ENCODE measurements around the gene CRNKL1. TPM values are rescaled to one million over a fixed set of nuclear protein-coding genes. Genes with fewer than 3 reads are reported as not detected.
A peak's percentile ranks its signal among the peaks of the same experiment; 100 is the strongest.

The CRNKL1 gene
- 27.9 TPM for polyA plus RNA-seq (2013, experiment 1 of 4)
- polyA plus RNA-seq (2013, experiment 2 of 4) = 30.7 TPM
- polyA plus RNA-seq (2013, experiment 3 of 4) = 25.0 TPM
- polyA plus RNA-seq (2013, experiment 4 of 4) = 28.3 TPM

DNA sequence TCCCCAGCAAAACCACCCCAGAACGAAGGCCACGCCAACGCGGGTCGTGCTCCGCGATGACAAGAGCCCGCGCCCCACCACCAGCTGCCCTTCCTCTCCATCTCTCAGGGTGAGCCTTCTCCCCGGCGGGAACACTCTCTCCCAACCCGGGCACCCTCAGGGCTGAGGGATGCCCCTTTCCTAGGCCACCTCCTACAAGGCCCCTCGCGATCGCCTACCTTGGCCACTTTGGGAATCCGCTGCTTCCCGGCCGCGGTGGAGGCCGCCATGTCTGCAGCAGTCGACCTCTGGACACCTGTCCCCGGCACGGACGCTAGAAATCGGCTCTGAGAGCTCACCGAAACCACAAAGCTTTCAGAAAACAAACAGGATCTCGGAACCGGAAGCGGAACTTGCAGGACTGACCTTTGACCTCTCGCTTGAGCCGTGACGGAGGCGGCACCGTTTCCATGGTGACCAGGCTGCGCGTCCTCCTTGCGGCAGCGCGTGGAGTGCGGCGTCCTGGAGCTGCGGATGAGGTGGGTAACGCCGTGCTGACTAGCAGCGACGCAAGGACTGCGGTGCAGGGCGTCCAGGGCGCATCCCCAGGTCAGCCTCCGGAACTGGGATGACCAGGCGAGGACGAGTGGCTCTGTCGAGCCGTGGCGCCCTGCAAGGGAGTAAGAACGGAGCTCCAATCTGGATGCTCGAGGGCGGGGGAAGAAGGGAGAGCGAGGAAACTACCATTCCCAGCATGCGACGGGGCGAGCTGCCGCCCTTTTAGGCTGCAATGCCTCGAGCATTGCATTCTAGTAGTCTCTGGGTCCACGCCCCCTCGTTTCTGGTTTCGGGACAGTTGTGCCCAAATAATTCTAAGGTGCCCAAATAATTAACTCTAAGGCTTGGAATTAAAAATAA lies at the start of gene CRNKL1, which contains the start of gene CFAP61:
Gene CRNKL1, minus strand, starts transcription at position 393 of the 897 bp plus-strand sequence. Its CDS starts 124 bp downstream, at position 269.
Gene CFAP61, plus strand, starts transcription at position 459 of the 897 bp plus-strand sequence. CDS start 4,122 bp downstream, outside the sequence.
- Histone ChIP-seq H3K4me3 (ENCODE audit: insufficient read depth, low read depth, low read length) (peak within 1 kb of the TSS; percentile 95), H3K36me3 (ENCODE audit: control insufficient read depth, insufficient read depth, low read length) (peaks cover 12% of the 10 kb centered on the region), H3K27me3 (ENCODE audit: control insufficient read depth, insufficient read depth, low read length, poor library complexity, severe bottlenecking) (no peaks in the 10 kb centered on the region), H3K4me1 (ENCODE audit: control insufficient read depth, insufficient read depth, low read length) (no peaks in the 10 kb centered on the region), H3K9me3 (ENCODE audit: control insufficient read depth, low read length) (no peaks in the 10 kb centered on the region), H3K27ac (ENCODE audit: insufficient read depth, low read depth, low read length, poor library complexity, severe bottlenecking) (peak within 1 kb of the TSS; percentile 57)
- 0% methylated on average over 67 of the region's 67 CpGs for WGBS, 2 experiments

GRCh38 chr20:20100881-20101280 lies 48.6 kb upstream of the CRNKL1 start:
- H3K4me1 ChIP-seq (ENCODE audit: control insufficient read depth, insufficient read depth, low read length) = no peaks in the 10 kb centered on the region
- no peak overlapping the region for H3K4me3 ChIP-seq (ENCODE audit: insufficient read depth, low read depth, low read length)
- H3K9me3 ChIP-seq (ENCODE audit: control insufficient read depth, low read length) = no peaks in the 10 kb centered on the region
- H3K27ac ChIP-seq (ENCODE audit: insufficient read depth, low read depth, low read length, poor library complexity, severe bottlenecking) = no peak overlapping the region
- H3K27me3 ChIP-seq (ENCODE audit: control insufficient read depth, insufficient read depth, low read length, poor library complexity, severe bottlenecking) = no peaks in the 10 kb centered on the region
- no peaks in the 10 kb centered on the region for H3K36me3 ChIP-seq (ENCODE audit: control insufficient read depth, insufficient read depth, low read length)

GRCh38 chr20:20096421-20096820 lies 44.2 kb upstream of the CRNKL1 start:
- 94 to 97% methylated on average over 11 of the region's 11 CpGs for WGBS, 2 experiments
- H3K27me3 ChIP-seq (ENCODE audit: control insufficient read depth, insufficient read depth, low read length, poor library complexity, severe bottlenecking) = no peaks in the 10 kb centered on the region
- no peaks in the 10 kb centered on the region for H3K36me3 ChIP-seq (ENCODE audit: control insufficient read depth, insufficient read depth, low read length)
- H3K27ac ChIP-seq (ENCODE audit: insufficient read depth, low read depth, low read length, poor library complexity, severe bottlenecking) = no peak overlapping the region
- no peaks in the 10 kb centered on the region for H3K4me1 ChIP-seq (ENCODE audit: control insufficient read depth, insufficient read depth, low read length)
- no peak overlapping the region for H3K4me3 ChIP-seq (ENCODE audit: insufficient read depth, low read depth, low read length)
- H3K9me3 ChIP-seq (ENCODE audit: control insufficient read depth, low read length) = no peaks in the 10 kb centered on the region

- WGBS, 2 experiments = 93 to 94% methylated on average over 10 of the region's 10 CpGs
- H3K9me3 ChIP-seq (ENCODE audit: control insufficient read depth, low read length) = no peaks in the 10 kb centered on the region
- H3K36me3 ChIP-seq (ENCODE audit: control insufficient read depth, insufficient read depth, low read length) = no peaks in the 10 kb centered on the region
- H3K4me1 ChIP-seq (ENCODE audit: control insufficient read depth, insufficient read depth, low read length) = no peaks in the 10 kb centered on the region
- H3K27me3 ChIP-seq (ENCODE audit: control insufficient read depth, insufficient read depth, low read length, poor library complexity, severe bottlenecking) = no peaks in the 10 kb centered on the region
- no peak overlapping the region for H3K27ac ChIP-seq (ENCODE audit: insufficient read depth, low read depth, low read length, poor library complexity, severe bottlenecking)
- no peak overlapping the region for H3K4me3 ChIP-seq (ENCODE audit: insufficient read depth, low read depth, low read length)
Observed at GRCh38 chr20:20095114-20095872, 43.0 kb upstream of the CRNKL1 start.

- Histone ChIP-seq H3K36me3 (ENCODE audit: control insufficient read depth, insufficient read depth, low read length) (no peaks in the 10 kb centered on the region), H3K4me1 (ENCODE audit: control insufficient read depth, insufficient read depth, low read length) (no peaks in the 10 kb centered on the region), H3K4me3 (ENCODE audit: insufficient read depth, low read depth, low read length) (no peak overlapping the region), H3K27me3 (ENCODE audit: control insufficient read depth, insufficient read depth, low read length, poor library complexity, severe bottlenecking) (no peaks in the 10 kb centered on the region), H3K9me3 (ENCODE audit: control insufficient read depth, low read length) (no peaks in the 10 kb centered on the region), H3K27ac (ENCODE audit: insufficient read depth, low read depth, low read length, poor library complexity, severe bottlenecking) (no peak overlapping the region)
- whole genome bisulfite sequencing, 2 experiments = 94 to 95% methylated on average over 6 of the region's 6 CpGs
Observed at GRCh38 chr20:20094410-20094809, 42.1 kb upstream of the CRNKL1 start.

- WGBS, 2 experiments = 92 to 96% methylated on average over 4 of the region's 4 CpGs
- H3K36me3 ChIP-seq (ENCODE audit: control insufficient read depth, insufficient read depth, low read length) = no peaks in the 10 kb centered on the region
- no peak overlapping the region for H3K27ac ChIP-seq (ENCODE audit: insufficient read depth, low read depth, low read length, poor library complexity, severe bottlenecking)
- H3K27me3 ChIP-seq (ENCODE audit: control insufficient read depth, insufficient read depth, low read length, poor library complexity, severe bottlenecking) = no peaks in the 10 kb centered on the region
- no peaks in the 10 kb centered on the region for H3K4me1 ChIP-seq (ENCODE audit: control insufficient read depth, insufficient read depth, low read length)
- H3K4me3 ChIP-seq (ENCODE audit: insufficient read depth, low read depth, low read length) = no peak overlapping the region
- no peaks in the 10 kb centered on the region for H3K9me3 ChIP-seq (ENCODE audit: control insufficient read depth, low read length)
Observed at GRCh38 chr20:20092827-20093226, 40.6 kb upstream of the CRNKL1 start.

DNA sequence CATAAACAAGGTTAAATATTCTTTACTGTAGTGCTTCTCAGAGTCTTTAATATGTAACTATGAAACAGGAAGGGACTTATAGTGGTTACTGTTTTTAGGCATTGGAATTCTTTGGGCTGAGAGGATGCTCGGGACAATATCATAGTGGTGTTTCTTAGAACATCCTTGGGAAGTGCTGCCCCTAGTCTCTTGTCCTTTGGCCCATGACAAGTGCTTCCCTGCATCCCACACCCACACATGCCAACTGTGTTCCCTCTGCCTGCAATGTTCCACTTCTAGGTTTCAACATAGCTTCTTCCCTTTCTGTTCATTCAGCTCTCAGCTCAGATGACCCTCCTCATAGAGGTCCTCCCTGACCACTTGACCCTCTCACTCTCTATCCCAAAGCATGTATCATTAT lies 37.7 kb upstream of the CRNKL1 start:
- no peak overlapping the region for H3K27ac ChIP-seq (ENCODE audit: insufficient read depth, low read depth, low read length, poor library complexity, severe bottlenecking)
- no peak overlapping the region for H3K4me3 ChIP-seq (ENCODE audit: insufficient read depth, low read depth, low read length)
- H3K9me3 ChIP-seq (ENCODE audit: control insufficient read depth, low read length) = no peaks in the 10 kb centered on the region
- no peaks in the 10 kb centered on the region for H3K4me1 ChIP-seq (ENCODE audit: control insufficient read depth, insufficient read depth, low read length)
- no peaks in the 10 kb centered on the region for H3K36me3 ChIP-seq (ENCODE audit: control insufficient read depth, insufficient read depth, low read length)
- 83 to 100% methylated on average over 1 of the region's 1 CpG for WGBS, 2 experiments
- no peaks in the 10 kb centered on the region for H3K27me3 ChIP-seq (ENCODE audit: control insufficient read depth, insufficient read depth, low read length, poor library complexity, severe bottlenecking)

DNA sequence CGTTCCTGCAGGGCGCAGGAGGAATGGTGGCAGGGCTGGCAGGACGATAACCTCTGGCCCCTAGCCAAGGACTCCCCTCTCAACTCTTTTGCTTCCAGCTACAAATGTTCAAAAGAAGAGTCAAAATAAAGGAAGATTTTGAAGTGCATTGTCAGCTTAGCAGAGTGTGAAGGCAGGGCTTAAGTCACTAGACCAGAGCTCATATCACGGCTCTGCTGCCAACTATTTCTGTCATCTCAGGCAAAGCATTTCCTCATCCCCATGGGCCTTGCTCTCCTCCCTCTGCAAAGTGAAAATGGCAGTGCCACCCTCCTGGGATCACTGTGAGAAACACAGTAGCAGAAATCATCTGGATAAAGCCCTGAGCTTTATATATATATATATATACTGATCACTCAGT lies 36.8 kb upstream of the CRNKL1 start:
- Histone ChIP-seq H3K9me3 (ENCODE audit: control insufficient read depth, low read length) (no peaks in the 10 kb centered on the region), H3K4me1 (ENCODE audit: control insufficient read depth, insufficient read depth, low read length) (no peaks in the 10 kb centered on the region), H3K27ac (ENCODE audit: insufficient read depth, low read depth, low read length, poor library complexity, severe bottlenecking) (no peak overlapping the region), H3K36me3 (ENCODE audit: control insufficient read depth, insufficient read depth, low read length) (no peaks in the 10 kb centered on the region), H3K27me3 (ENCODE audit: control insufficient read depth, insufficient read depth, low read length, poor library complexity, severe bottlenecking) (no peaks in the 10 kb centered on the region), H3K4me3 (ENCODE audit: insufficient read depth, low read depth, low read length) (no peak overlapping the region)
- 95 to 99% methylated on average over 4 of the region's 4 CpGs for WGBS, 2 experiments

GRCh38 chr20:20085812-20086211 lies 33.5 kb upstream of the CRNKL1 start:
- no peak overlapping the region for H3K4me3 ChIP-seq (ENCODE audit: insufficient read depth, low read depth, low read length)
- WGBS, 2 experiments = 81 to 85% methylated on average over 2 of the region's 2 CpGs
- H3K27ac ChIP-seq (ENCODE audit: insufficient read depth, low read depth, low read length, poor library complexity, severe bottlenecking) = no peak overlapping the region
- no peaks in the 10 kb centered on the region for H3K36me3 ChIP-seq (ENCODE audit: control insufficient read depth, insufficient read depth, low read length)
- H3K27me3 ChIP-seq (ENCODE audit: control insufficient read depth, insufficient read depth, low read length, poor library complexity, severe bottlenecking) = no peaks in the 10 kb centered on the region
- H3K4me1 ChIP-seq (ENCODE audit: control insufficient read depth, insufficient read depth, low read length) = no peaks in the 10 kb centered on the region
- H3K9me3 ChIP-seq (ENCODE audit: control insufficient read depth, low read length) = no peaks in the 10 kb centered on the region

DNA sequence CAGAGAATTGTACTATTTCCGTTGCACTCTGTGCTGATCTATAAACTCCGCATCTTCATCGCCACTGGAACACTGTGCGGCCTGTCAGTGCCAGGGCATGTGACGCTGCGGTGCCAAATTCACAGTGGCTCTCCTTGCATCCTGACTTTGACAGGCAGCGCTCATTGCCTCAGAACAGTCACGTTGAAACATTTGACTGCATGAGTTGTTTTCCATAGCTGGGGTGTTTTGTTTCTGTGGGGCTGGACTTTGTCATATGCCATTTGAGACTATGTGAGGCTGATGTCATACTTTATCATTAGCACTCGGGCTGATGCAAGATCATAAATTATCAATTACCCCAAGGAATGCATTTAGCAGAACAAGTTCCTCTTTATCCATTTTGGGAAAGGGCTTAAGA lies 32.8 kb upstream of the CRNKL1 start:
- WGBS, 2 experiments = 91 to 94% methylated on average over 9 of the region's 9 CpGs
- H3K27me3 ChIP-seq (ENCODE audit: control insufficient read depth, insufficient read depth, low read length, poor library complexity, severe bottlenecking) = no peaks in the 10 kb centered on the region
- no peaks in the 10 kb centered on the region for H3K9me3 ChIP-seq (ENCODE audit: control insufficient read depth, low read length)
- no peak overlapping the region for H3K4me3 ChIP-seq (ENCODE audit: insufficient read depth, low read depth, low read length)
- no peaks in the 10 kb centered on the region for H3K4me1 ChIP-seq (ENCODE audit: control insufficient read depth, insufficient read depth, low read length)
- no peak overlapping the region for H3K27ac ChIP-seq (ENCODE audit: insufficient read depth, low read depth, low read length, poor library complexity, severe bottlenecking)
- no peaks in the 10 kb centered on the region for H3K36me3 ChIP-seq (ENCODE audit: control insufficient read depth, insufficient read depth, low read length)

Measured in ectodermal cell (in vitro differentiated cells).